ENCODE measurements around the gene NCOA3.

The NCOA3 gene

GRCh38 chr20:47703748-47704147 is 202.1 kb downstream of the NCOA3 start:
- H3K4me3 ChIP-seq (ENCODE audit: low read length): no peak overlapping the region
- H3K4me1 ChIP-seq (ENCODE audit: insufficient read depth, low read length): no peaks in the 10 kb centered on the region
- H3K27ac ChIP-seq (ENCODE audit: low read depth, low read length): no peak overlapping the region
- H3K27me3 ChIP-seq (ENCODE audit: insufficient read depth, low read length): no peaks in the 10 kb centered on the region
- no peak overlapping the region for H3K9ac ChIP-seq (ENCODE audit: low read depth, low read length)
- H3K36me3 ChIP-seq (ENCODE audit: insufficient read depth, low read length): peaks cover 8% of the 10 kb centered on the region; the same call in 1 of the 2 replicates
- 87% methylated on average over 5 of the region's 5 CpGs for WGBS
- H3K9me3 ChIP-seq (ENCODE audit: insufficient read depth, low read depth, low read length): no peaks in the 10 kb centered on the region

- Histone ChIP-seq H3K4me3 (ENCODE audit: low read length) (no peak overlapping the region), H3K9me3 (ENCODE audit: insufficient read depth, low read depth, low read length) (no peaks in the 10 kb centered on the region), H3K4me1 (ENCODE audit: insufficient read depth, low read length) (no peaks in the 10 kb centered on the region), H3K27ac (ENCODE audit: low read depth, low read length) (no peak overlapping the region), H3K9ac (ENCODE audit: low read depth, low read length) (no peak overlapping the region), H3K36me3 (ENCODE audit: insufficient read depth, low read length) (peaks cover 8% of the 10 kb centered on the region; the same call in 1 of the 2 replicates), H3K27me3 (ENCODE audit: insufficient read depth, low read length) (no peaks in the 10 kb centered on the region)
- whole genome bisulfite sequencing: 83% methylated on average over 15 of the region's 15 CpGs
These were observed 203.2 kb downstream of the NCOA3 start for GRCh38 chr20:47704746-47705496.

- over 99% methylated on average over 7 of the region's 7 CpGs for WGBS
These were observed 203.8 kb downstream of the NCOA3 start for GRCh38 chr20:47705497-47705856.

GRCh38 chr20:47706345-47706744 is 204.7 kb downstream of the NCOA3 start:
- H3K36me3 ChIP-seq (ENCODE audit: insufficient read depth, low read length): peaks cover 5% of the 10 kb centered on the region; the same call in 1 of the 2 replicates
- H3K27me3 ChIP-seq (ENCODE audit: insufficient read depth, low read length): no peaks in the 10 kb centered on the region
- no peak overlapping the region for H3K9ac ChIP-seq (ENCODE audit: low read depth, low read length)
- no peaks in the 10 kb centered on the region for H3K4me1 ChIP-seq (ENCODE audit: insufficient read depth, low read length)
- no peaks in the 10 kb centered on the region for H3K9me3 ChIP-seq (ENCODE audit: insufficient read depth, low read depth, low read length)
- no peak overlapping the region for H3K27ac ChIP-seq (ENCODE audit: low read depth, low read length)
- no peak overlapping the region for H3K4me3 ChIP-seq (ENCODE audit: low read length)
- 87% methylated on average over 5 of the region's 5 CpGs for WGBS

More at GRCh38 chr20:47705497-47705856, 203.8 kb downstream of the NCOA3 start:
- no peaks in the 10 kb centered on the region for H3K4me1 ChIP-seq (ENCODE audit: insufficient read depth, low read length)
- peaks cover 8% of the 10 kb centered on the region; the same call in 1 of the 2 replicates for H3K36me3 ChIP-seq (ENCODE audit: insufficient read depth, low read length)
- no peak overlapping the region for H3K27ac ChIP-seq (ENCODE audit: low read depth, low read length)
- H3K27me3 ChIP-seq (ENCODE audit: insufficient read depth, low read length): no peaks in the 10 kb centered on the region
- H3K9me3 ChIP-seq (ENCODE audit: insufficient read depth, low read depth, low read length): no peaks in the 10 kb centered on the region
- H3K4me3 ChIP-seq (ENCODE audit: low read length): no peak overlapping the region
- no peak overlapping the region for H3K9ac ChIP-seq (ENCODE audit: low read depth, low read length)

All from HUES64 (cell line).